HG02763 (cell line): ENCODE measurements around the gene HCK.

ENCODE experiments used
- ATAC-seq: cut with Tn5 transposase; IDR thresholded peaks from one replicate; pipeline ENCODE4 v1.9.1; 2021; ENCODE audit warnings: mild to moderate bottlenecking, moderate library complexity; ENCODE audit not compliant: unreplicated experiment

HCK gene

DNA sequence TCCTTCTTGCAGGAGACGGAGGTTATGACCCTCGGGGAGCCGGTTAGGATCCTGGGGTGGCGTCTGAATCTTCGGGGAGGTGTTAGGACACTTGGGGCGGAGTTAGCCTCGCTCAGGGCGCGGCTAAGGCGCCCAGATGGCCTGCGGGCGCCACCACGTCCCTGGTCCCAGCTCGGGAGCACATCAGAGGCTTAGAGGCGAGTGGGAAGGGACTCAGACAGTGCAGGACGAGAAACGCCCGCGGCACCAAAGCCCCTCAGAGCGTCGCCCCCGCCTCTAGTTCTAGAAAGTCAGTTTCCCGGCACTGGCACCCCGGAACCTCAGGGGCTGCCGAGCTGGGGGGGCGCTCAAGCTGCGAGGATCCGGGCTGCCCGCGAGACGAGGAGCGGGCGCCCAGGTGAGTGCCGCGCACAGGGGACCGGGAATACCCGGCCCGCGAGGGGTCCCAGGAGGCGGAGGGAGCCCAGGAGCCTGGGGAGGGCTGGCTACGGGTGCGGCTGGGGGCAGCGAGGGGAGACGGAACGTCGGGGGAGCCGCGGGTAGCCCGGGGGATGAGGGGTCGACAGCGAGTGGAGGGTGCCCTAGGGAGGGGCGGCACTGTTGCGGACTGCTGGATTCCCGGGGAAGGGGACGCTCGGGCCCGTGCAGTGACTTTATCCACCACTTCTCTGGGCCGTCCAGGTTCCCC is at the start of gene HCK:
Gene HCK, plus strand, starts transcription at position 153 of the 688 bp plus-strand sequence.
- no peak for ATAC-seq

DNA sequence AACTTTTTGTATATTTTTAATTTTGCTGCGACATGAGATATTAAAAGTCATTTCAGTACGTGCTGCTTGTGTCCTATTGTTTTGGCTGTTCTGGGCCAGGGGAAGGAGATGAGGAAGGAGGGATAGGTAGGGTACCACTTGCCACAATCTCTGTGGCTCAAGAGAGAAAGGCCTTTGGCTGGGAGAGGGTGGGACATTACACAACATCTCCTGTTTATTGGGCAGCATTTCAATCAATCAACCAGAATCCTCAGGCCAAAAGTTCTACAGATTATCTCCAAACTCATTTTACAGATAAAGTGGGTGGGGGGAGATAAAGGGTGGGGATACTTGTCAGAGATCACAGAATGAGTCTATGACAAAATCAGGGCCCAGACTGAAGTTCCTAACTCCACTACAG is 48.7 kb upstream of the HCK start:
- no peak for ATAC-seq

- no peak for ATAC-seq
Measured at GRCh38 chr20:32004963-32005362, 47.1 kb upstream of the HCK start.

GRCh38 chr20:32006053-32006452 is 46.0 kb upstream of the HCK start:
- ATAC-seq = no peak

DNA sequence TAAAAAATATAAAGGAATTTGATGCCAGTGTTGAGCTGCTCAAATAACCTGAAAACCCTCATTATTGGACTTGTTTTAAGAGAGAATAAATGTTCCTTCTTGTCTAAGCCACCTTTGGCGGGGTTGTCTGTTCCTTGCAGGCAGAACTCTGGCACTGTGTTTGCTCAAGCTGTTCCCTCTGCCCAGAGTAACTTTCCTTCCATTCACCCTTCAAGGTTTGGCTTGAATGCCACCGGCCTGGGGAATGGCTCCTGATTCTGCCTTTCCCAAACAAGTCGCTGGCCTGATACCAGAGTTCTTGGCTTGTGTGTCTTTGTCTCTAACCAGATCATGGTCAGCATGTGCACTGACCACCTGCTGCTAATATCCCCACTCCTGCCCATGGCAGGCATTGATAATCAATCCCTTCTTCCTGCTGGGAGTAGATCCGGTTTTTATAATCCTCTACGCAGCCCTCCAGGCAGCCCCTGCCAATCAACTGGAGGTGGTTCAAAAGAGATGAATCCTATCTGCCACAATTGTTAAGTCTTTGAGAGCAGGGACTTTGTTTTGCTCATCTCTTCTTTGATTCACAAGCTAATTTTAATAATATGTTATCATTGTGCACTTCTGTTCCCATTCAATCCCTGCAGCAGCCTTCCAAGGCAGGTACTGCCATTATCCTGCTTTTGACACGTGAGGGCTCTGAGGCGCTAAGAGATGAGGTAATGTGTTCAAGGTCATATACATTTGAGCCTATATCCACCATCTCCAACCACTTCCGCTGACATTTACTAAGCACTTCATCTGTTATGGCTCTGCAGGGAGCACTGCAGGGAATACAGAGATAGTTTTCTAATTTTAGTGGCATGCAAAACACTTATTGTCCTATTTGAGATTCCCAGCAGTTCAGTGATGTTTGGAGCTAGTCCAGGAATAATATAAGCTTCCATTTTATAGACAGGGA is 44.9 kb upstream of the HCK start:
- ATAC-seq = no peak

- no peak for ATAC-seq
Measured at GRCh38 chr20:32007787-32008616, 44.0 kb upstream of the HCK start.

DNA sequence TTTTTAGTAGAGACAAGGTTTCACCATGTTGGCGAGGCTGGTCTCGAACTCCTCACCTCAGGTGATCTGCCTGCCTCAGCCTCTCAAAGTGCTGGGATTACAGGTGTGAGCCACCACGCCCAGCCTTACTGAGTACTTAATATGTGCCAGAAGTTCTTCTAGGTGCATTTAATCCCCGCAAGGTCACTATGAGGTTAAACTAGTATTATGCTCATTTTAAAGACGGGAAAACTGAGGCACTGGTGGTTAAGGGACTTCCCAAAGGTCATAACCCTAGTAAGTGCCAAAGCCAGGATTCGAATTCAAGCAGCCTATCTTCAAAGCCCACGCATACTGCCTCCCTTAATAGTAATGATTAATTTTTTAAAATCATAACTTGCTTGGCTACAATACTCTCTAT is 42.5 kb upstream of the HCK start:
- no peak for ATAC-seq

GRCh38 chr20:32010101-32010500 is 41.9 kb upstream of the HCK start, which contains the start of gene CCM2L:
CCM2L (plus strand) TSS chr20:32010438; CDS start chr20:32010455, 17 bp downstream.
- ATAC-seq = no peak

DNA sequence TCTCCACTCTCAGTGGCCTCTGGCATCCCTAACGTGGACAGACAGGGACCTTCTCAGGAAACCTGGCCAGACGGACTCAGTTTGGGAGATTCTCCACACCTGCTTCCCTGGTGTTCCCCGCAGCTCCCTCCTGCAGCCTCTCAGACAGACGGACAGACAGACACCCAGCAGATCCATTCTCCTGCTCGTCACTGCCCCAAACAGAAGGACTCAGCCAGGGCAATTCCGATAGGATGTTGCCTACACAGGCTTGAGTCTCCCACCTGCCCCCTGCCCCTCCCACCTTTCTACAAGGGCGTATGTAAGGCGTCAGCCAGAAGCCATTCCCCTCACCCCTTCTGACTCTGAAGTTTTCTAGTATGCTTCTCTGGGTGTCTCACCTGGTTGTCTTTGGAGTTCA is 41.4 kb upstream of the HCK start:
- ATAC-seq = no peak

GRCh38 chr20:32012159-32012688 is 39.8 kb upstream of the HCK start:
- ATAC-seq = no peak

DNA sequence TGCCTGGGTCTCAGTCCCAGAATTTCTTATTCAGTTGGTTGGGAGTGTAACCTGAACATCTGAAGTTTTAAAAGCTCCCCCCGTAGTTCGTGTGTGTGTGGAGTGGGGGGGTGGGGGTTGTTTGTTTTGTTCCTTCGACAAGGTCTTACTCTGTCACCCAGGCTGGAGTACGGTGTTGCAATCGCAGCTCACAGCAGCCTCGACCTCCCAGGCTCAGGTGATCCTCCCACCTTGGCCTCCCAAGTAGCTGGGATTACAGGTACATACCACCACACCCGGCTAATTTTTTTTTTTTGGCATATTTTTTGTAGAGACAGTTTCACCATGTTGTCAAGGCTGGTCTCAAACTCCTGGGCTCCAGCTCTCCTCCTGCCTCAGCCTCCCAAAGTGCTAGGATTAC is 38.7 kb upstream of the HCK start:
- no peak for ATAC-seq

DNA sequence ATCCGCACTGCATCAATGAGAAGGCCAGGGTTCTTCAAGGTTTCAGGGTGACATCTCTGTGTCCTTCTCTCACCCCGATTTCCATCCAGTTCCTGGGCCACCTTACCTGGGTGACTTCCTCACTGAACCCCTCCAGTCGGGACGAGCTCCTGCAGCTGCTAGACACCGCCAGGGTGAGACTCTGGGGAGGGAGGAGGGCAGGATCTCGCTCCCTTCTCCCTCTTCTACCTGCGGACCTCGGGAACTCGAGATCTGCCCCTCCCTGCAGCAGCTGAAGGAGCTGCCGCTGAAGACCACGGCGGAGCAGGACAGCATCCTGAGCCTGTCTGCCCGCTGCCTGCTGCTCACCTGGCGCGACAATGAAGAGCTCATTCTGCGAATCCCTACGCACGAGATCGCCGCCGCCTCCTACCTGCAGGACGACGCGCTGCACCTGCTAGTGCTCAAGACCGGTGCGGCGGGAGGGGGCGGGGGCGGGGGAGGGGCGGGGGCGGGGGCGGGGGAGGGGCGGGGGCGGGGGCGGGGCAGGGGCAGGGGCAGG is 34.3 kb upstream of the HCK start:
- ATAC-seq = no peak

- no peak for ATAC-seq
Measured at GRCh38 chr20:32018269-32019155, 33.5 kb upstream of the HCK start.

DNA sequence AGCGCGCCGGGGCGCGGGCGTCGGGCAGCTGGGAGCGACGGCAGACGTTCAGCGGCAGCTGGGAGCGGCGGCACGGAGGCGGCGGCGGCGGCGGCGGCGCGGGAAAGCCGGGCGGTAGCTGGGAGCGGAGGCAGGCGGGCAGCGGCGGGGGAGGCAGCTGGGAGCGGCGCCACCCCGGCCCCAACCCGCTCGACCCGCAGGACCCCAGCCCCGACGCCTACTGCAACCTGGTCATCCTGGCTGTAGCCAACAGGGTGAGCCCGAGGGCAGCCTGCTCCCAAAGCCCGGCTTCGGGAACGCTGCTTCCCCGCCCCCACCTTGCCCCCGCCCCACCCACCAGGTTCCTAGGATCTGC is 32.9 kb upstream of the HCK start:
- no peak for ATAC-seq

DNA sequence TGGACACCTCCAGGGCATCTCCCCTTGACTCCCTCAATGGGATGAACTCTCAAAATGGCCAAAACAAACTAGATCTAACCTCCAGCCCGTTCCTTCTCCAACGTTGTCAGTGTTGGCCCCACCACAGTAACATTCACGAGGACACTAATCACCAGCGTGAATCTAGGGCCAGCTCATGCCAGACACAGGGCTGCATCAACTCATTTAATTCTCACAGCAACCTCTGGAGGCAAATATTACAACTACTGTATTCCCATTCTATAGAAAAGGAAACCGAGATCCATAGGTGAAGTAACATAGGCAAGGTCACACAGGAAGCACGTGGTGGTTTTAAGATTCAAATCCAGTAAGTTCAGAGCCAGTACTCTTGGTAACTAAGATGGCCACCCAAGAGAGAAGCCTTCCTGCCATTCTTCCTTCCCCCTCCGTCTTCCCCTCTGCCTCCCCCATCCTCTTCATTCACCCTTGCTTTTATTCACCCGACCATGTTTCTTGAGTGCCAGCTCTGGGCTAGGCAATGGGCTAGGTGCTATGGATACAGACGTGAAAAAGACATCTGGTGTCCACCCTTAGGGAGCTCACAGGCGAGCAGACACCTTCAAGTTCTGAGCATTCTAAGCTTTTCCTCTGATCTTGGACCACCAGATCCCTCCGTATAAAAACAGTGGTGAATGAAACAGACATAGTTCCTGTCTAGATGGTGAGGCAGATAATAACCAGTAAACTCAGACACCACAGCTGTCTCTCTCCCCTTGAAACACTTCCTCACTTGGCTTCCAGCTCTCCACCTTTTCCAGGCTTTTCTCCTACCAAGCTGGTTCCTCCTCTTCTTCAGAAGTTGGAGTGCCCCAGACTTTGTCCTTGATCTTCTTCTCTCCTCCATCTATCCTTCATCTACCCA is 32.2 kb upstream of the HCK start:
- ATAC-seq = no peak

DNA sequence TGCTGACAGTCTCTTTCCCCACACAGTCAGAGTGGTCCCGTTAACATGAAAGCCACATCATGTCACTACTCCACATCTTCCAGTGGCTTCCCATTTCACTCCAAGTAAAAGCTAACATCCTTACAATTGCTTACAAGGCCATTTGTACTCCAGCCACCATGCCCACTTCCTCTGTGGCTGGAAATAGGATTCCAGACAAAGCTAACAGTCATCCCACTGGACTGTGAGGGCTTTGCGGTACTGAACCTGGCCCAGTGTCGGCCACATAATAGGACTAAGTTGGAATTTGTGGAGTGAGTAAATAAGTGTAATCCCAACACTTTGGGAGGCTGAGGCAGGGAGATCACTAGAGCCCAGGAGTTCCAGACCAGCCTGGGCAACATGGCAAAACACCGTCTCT is 31.0 kb upstream of the HCK start:
- no peak for ATAC-seq

DNA sequence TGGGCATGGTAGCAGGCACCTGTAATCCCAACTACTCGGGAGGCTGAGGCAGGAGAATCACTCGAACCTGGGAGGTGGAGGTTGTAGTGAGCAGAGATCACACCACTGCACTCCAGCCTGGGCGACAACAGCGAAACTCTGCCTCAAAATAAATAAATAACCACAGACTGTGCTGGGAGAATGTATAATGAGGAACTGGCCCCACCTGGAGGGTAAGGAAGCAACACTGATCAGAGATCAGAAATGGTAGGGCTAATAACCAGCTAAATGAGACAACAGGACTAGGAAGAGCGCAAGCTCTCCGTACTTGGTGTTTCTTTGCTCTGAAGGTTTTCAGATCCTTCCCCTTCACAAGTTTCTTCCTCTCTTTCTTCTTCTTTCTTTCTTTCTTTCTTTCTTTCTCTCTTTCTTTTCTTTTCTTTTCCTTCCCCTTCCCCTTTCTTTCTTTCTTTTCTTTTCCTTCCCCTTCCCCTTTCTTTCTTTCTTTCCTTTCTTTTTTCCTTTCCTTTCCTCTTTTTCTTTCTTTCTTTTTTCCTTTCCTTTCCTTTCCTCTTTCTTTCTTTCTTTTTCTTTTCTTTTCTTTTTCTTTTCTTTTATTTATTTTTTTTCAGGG is 27.3 kb upstream of the HCK start:
- ATAC-seq = no peak

- no peak for ATAC-seq
Measured at GRCh38 chr20:32027643-32028042, 24.4 kb upstream of the HCK start.
